Measurements from ENCODE around the gene CPNE1. TPM values are rescaled to one million over a fixed set of nuclear protein-coding genes. Genes with fewer than 3 reads are reported as not detected.

CPNE1 gene
- total RNA-seq, 1 experiment from 2014 or later = 108 TPM

- H3K4me3 ChIP-seq (ENCODE audit: insufficient read depth, low read depth, low read length) = no peak overlapping the region
- DNase-seq = no peak
- H3K36me3 ChIP-seq (replicated peaks; ENCODE audit: control insufficient read depth, insufficient read depth, low read length) = peaks cover 11% of the 10 kb centered on the region
- H3K27me3 ChIP-seq (ENCODE audit: control insufficient read depth, insufficient read depth, low read length) = no peaks in the 10 kb centered on the region
Measured at GRCh38 chr20:35674921-35675320, 10.2 kb upstream of the CPNE1 start.

- H3K27me3 ChIP-seq (ENCODE audit: control insufficient read depth, insufficient read depth, low read length) = no peaks in the 10 kb centered on the region
- peaks cover 14% of the 10 kb centered on the region for H3K36me3 ChIP-seq (replicated peaks; ENCODE audit: control insufficient read depth, insufficient read depth, low read length)
- no peak overlapping the region for H3K4me3 ChIP-seq (ENCODE audit: insufficient read depth, low read depth, low read length)
- no peak for DNase-seq
Measured at GRCh38 chr20:35673884-35674283, 9.2 kb upstream of the CPNE1 start.

- no peak for DNase-seq
- Histone ChIP-seq H3K27me3 (ENCODE audit: control insufficient read depth, insufficient read depth, low read length) (no peaks in the 10 kb centered on the region), H3K4me3 (ENCODE audit: insufficient read depth, low read depth, low read length) (no peak overlapping the region), H3K36me3 (replicated peaks; ENCODE audit: control insufficient read depth, insufficient read depth, low read length) (peaks cover 13% of the 10 kb centered on the region)
Measured at GRCh38 chr20:35669681-35670080, 5.0 kb upstream of the CPNE1 start.

- no peak for DNase-seq
- Histone ChIP-seq H3K4me3 (ENCODE audit: insufficient read depth, low read depth, low read length) (no peak overlapping the region), H3K36me3 (replicated peaks; ENCODE audit: control insufficient read depth, insufficient read depth, low read length) (peaks cover 9% of the 10 kb centered on the region), H3K27me3 (ENCODE audit: control insufficient read depth, insufficient read depth, low read length) (no peaks in the 10 kb centered on the region)
Measured at GRCh38 chr20:35669221-35669620, 4.5 kb upstream of the CPNE1 start.

- no peak for DNase-seq
- Histone ChIP-seq H3K4me3 (ENCODE audit: insufficient read depth, low read depth, low read length) (no peak overlapping the region), H3K36me3 (replicated peaks; ENCODE audit: control insufficient read depth, insufficient read depth, low read length) (peaks cover 3% of the 10 kb centered on the region), H3K27me3 (ENCODE audit: control insufficient read depth, insufficient read depth, low read length) (no peaks in the 10 kb centered on the region)
Measured at GRCh38 chr20:35665949-35666288, 1.2 kb upstream of the CPNE1 start.

- peak; percentile 76 for DNase-seq
- Histone ChIP-seq H3K36me3 (replicated peaks; ENCODE audit: control insufficient read depth, insufficient read depth, low read length) (no peaks in the 10 kb centered on the region), H3K4me3 (ENCODE audit: insufficient read depth, low read depth, low read length) (peak overlapping the region; percentile 96), H3K27me3 (ENCODE audit: control insufficient read depth, insufficient read depth, low read length) (no peaks in the 10 kb centered on the region)
Measured at GRCh38 chr20:35663516-35664465, 909 bp downstream of the CPNE1 start.

- no peaks in the 10 kb centered on the region for H3K27me3 ChIP-seq (ENCODE audit: control insufficient read depth, insufficient read depth, low read length)
- H3K4me3 ChIP-seq (ENCODE audit: insufficient read depth, low read depth, low read length) = no peak overlapping the region
- DNase-seq = no peak
- H3K36me3 ChIP-seq (replicated peaks; ENCODE audit: control insufficient read depth, insufficient read depth, low read length) = no peaks in the 10 kb centered on the region
Measured at GRCh38 chr20:35662551-35662950, 2.1 kb downstream of the CPNE1 start.

- no peaks in the 10 kb centered on the region for H3K27me3 ChIP-seq (ENCODE audit: control insufficient read depth, insufficient read depth, low read length)
- H3K36me3 ChIP-seq (replicated peaks; ENCODE audit: control insufficient read depth, insufficient read depth, low read length) = no peaks in the 10 kb centered on the region
- no peak overlapping the region for H3K4me3 ChIP-seq (ENCODE audit: insufficient read depth, low read depth, low read length)
- DNase-seq = no peak
Measured at GRCh38 chr20:35661908-35662307, 2.8 kb downstream of the CPNE1 start.

GRCh38 chr20:35661053-35661452, 3.6 kb downstream of the CPNE1 start:
- Histone ChIP-seq H3K27me3 (ENCODE audit: control insufficient read depth, insufficient read depth, low read length) (no peaks in the 10 kb centered on the region), H3K4me3 (ENCODE audit: insufficient read depth, low read depth, low read length) (no peak overlapping the region), H3K36me3 (replicated peaks; ENCODE audit: control insufficient read depth, insufficient read depth, low read length) (no peaks in the 10 kb centered on the region)
- DNase-seq = no peak

- no peak for DNase-seq
- H3K27me3 ChIP-seq (ENCODE audit: control insufficient read depth, insufficient read depth, low read length) = no peaks in the 10 kb centered on the region
- H3K4me3 ChIP-seq (ENCODE audit: insufficient read depth, low read depth, low read length) = no peak overlapping the region
- no peaks in the 10 kb centered on the region; the same call in 1 of the 2 replicates for H3K36me3 ChIP-seq (replicated peaks; ENCODE audit: control insufficient read depth, insufficient read depth, low read length)
Measured at GRCh38 chr20:35660122-35660937, 4.4 kb downstream of the CPNE1 start.

GRCh38 chr20:35657271-35657670, 7.4 kb downstream of the CPNE1 start:
- DNase-seq = no peak
- Histone ChIP-seq H3K27me3 (ENCODE audit: control insufficient read depth, insufficient read depth, low read length) (no peaks in the 10 kb centered on the region), H3K4me3 (ENCODE audit: insufficient read depth, low read depth, low read length) (no peak overlapping the region), H3K36me3 (replicated peaks; ENCODE audit: control insufficient read depth, insufficient read depth, low read length) (peaks cover 10% of the 10 kb centered on the region)

GRCh38 chr20:35654415-35654814, 10.3 kb downstream of the CPNE1 start:
- H3K36me3 ChIP-seq (replicated peaks; ENCODE audit: control insufficient read depth, insufficient read depth, low read length) = peaks cover 10% of the 10 kb centered on the region

GRCh38 chr20:35653893-35654292, 10.8 kb downstream of the CPNE1 start:
- Histone ChIP-seq H3K4me3 (ENCODE audit: insufficient read depth, low read depth, low read length) (no peak overlapping the region), H3K36me3 (replicated peaks; ENCODE audit: control insufficient read depth, insufficient read depth, low read length) (peaks cover 10% of the 10 kb centered on the region), H3K27me3 (ENCODE audit: control insufficient read depth, insufficient read depth, low read length) (no peaks in the 10 kb centered on the region)
- DNase-seq = no peak

More at GRCh38 chr20:35654415-35654814, 10.3 kb downstream of the CPNE1 start:
- Histone ChIP-seq H3K4me3 (ENCODE audit: insufficient read depth, low read depth, low read length) (no peak overlapping the region), H3K27me3 (ENCODE audit: control insufficient read depth, insufficient read depth, low read length) (no peaks in the 10 kb centered on the region)
- no peak for DNase-seq

- no peaks in the 10 kb centered on the region for H3K27me3 ChIP-seq (ENCODE audit: control insufficient read depth, insufficient read depth, low read length)
- no peak for DNase-seq
- peaks cover 10% of the 10 kb centered on the region for H3K36me3 ChIP-seq (replicated peaks; ENCODE audit: control insufficient read depth, insufficient read depth, low read length)
Measured at GRCh38 chr20:35653430-35653734, 11.3 kb downstream of the CPNE1 start.

More at GRCh38 chr20:35653430-35653734, 11.3 kb downstream of the CPNE1 start:
- no peak overlapping the region for H3K4me3 ChIP-seq (ENCODE audit: insufficient read depth, low read depth, low read length)
